ENCODE measurements around the gene MTMR10. TPM values are rescaled to one million over a fixed set of nuclear protein-coding genes. Genes with fewer than 3 reads are reported as not detected.

The MTMR10 gene
- total and polyA plus RNA-seq, 2 experiments from 2014 or later: 4.3 to 11.3 TPM

- TF ChIP-seq REST (IDR thresholded peaks at IDR 0.05; ENCODE audit: unreplicated experiment) (no peak), JUNB (IDR thresholded peaks at IDR 0.05; ENCODE audit: unreplicated experiment) (no peak), STAT1 (IDR thresholded peaks at IDR 0.05; ENCODE audit: unreplicated experiment) (no peak), ZNF114 (CRISPR knock-in tag; IDR thresholded peaks at IDR 0.05) (no peak), CTCF (conservative IDR thresholded peaks at IDR 0.05; ENCODE audit: low read depth in 2 of 2) (no peak), NANOG (IDR thresholded peaks at IDR 0.05; ENCODE audit: borderline replicate concordance) (no peak), EZH2 (IDR thresholded peaks at IDR 0.05; ENCODE audit: low read depth, unreplicated experiment) (no peak), EZH2phosphoT487 (IDR thresholded peaks at IDR 0.05; ENCODE audit: unreplicated experiment) (no peak), CREB1 (CRISPR knock-in tag; IDR thresholded peaks at IDR 0.05; ENCODE audit: low read depth) (no peak), ZNF331 (CRISPR knock-in tag; IDR thresholded peaks at IDR 0.05; ENCODE audit: low read depth) (no peak)
These were observed 33.6 kb upstream of the MTMR10 start (continued) for GRCh38 chr15:31024979-31025378.

GRCh38 chr15:31024330-31024729 is 32.9 kb upstream of the MTMR10 start:
- Histone ChIP-seq H3K79me2 (replicated peaks; ENCODE audit: insufficient read depth) (no peaks in the 10 kb centered on the region), H4K20me1 (replicated peaks; ENCODE audit: insufficient read depth) (no peaks in the 10 kb centered on the region), H3K4me3 (no peak overlapping the region), H3K27me3 (ENCODE audit: insufficient read depth) (no peaks in the 10 kb centered on the region), H3K36me3 (ENCODE audit: insufficient read depth) (no peaks in the 10 kb centered on the region), H3K4me1 (ENCODE audit: insufficient read depth) (peaks cover 16% of the 10 kb centered on the region), H3K4me2 (no peak overlapping the region), H3F3A (replicated peaks; ENCODE audit: low read depth) (no peaks in the 10 kb centered on the region), H3K9me2 (ENCODE audit: insufficient read depth) (no peaks in the 10 kb centered on the region; the same call in 1 of the 2 replicates), H2AFZ (no peak overlapping the region), H3K27ac (ENCODE audit: low read depth) (peak overlapping the region; percentile 81)
- peak overlapping the region; percentile 22 for H3K27ac Mint-ChIP-seq
- no peaks in the 10 kb centered on the region for H3K9me3 Mint-ChIP-seq
- peaks cover 28% of the 10 kb centered on the region for H3K4me1 Mint-ChIP-seq
- H3K4me3 Mint-ChIP-seq: peak overlapping the region; percentile 17; the same call in 1 of the 3 replicates
- ATAC-seq (peak; percentile 87), DNase-seq (ENCODE audit: low spot score) (peak; percentile 87)
- peaks cover 3% of the 10 kb centered on the region for H3K27me3 Mint-ChIP-seq (ENCODE audit: insufficient read depth, low read depth, poor library complexity)
- no peak for TF ChIP-seq ZNF331 (CRISPR knock-in tag; IDR thresholded peaks at IDR 0.05; ENCODE audit: low read depth)
- TF ChIP-seq JUNB (IDR thresholded peaks at IDR 0.05; ENCODE audit: unreplicated experiment): no peak
- TF ChIP-seq EZH2 (IDR thresholded peaks at IDR 0.05; ENCODE audit: low read depth, unreplicated experiment): no peak
- TF ChIP-seq ZNF114 (CRISPR knock-in tag; IDR thresholded peaks at IDR 0.05): no peak
- peak; percentile 27; the same call in 1 of the 2 replicates for TF ChIP-seq ZNF462 (CRISPR knock-in tag; IDR thresholded peaks at IDR 0.05)
- no peak for TF ChIP-seq CTCF (conservative IDR thresholded peaks at IDR 0.05; ENCODE audit: low read depth in 2 of 2)
- TF ChIP-seq CREB1 (CRISPR knock-in tag; IDR thresholded peaks at IDR 0.05; ENCODE audit: low read depth): peak; percentile 54
- H3K36me3 Mint-ChIP-seq (ENCODE audit: low read depth): no peaks in the 10 kb centered on the region
